Measurements from ENCODE around the gene CORO6.

Gene CORO6

DNA sequence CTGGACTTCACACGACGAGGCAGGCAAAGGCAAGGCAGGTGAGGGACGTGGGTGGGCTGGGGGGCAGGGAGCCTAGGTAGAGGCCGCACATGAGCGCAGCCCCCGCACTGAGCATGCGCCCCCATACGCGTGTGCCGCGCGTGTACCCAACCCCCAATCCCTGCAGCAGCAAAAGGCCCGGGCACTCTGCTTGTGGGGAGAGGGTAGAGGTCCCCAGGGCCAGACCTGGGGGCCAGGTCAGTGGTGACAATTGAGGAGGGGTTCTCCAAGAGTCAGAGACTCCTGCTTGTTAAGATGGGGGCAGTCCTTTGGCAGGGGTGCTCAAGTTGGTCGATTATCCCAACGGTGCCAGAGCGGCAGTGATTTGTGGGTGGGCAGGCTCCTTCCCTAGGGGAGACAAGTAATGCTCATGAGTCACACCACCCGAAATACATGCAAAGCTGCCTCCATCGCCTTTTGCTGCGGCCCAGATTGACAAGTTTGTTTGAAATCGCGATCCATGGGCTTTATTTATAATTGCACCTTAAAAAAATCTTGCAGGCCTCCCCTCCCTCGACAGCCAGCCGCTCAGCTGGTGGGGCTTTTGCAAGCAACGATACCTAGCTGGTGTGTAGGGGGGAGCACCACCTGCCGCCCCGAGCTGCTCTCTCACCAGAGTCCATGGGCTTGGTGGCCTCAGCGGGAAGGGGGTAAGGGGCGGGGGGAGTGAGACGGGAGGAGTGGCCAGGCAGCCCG is 32.1 kb downstream of the CORO6 start:
- DNase-seq, result peak; percentile 29 to 71

DNA sequence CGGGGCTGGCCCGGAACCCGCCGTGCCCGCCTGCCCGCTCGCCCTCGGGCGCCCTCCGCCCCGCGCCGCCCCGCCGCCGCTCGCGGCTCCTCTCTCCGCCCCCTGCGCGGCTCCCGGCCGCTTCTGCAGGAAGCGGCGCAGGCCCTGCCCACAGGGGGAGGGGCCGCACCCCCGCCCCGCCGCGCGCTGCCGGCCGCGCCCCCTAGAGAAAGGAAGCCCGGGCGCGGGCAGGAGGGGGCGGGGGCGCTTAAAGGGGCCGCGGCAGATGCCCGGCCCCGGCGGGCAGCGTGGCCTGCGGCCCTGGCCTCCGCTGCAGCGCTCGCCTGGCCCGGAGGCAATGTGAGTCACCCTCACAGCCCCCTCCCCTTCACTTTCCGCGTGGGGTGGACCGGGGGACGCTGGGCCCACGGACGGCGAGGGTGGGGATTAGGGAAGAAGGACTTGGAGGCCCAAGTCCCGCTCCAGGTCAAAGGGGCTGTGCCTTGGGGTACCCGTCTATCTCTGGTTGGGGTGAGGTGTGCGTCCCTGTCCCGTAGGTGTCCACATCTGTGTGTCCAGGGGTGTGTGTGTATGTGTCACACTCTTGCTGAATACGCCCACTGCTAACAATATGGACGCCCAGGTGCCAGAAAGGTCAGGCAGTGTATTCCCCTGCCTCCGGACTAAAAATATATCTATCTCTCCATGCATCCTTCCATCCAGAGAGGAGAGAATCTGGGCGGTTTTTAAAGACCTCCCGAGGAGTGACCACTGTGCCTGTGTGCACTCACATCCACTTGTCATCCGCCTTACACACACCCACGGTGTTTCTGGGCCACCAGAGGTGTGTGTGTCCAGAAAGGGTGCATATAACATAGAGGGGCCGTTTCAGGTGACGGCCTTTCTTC is 32.9 kb downstream of the CORO6 start, which contains the start of gene GIT1:
Gene GIT1 (minus strand): TSS at position 125 of the 887 bp plus-strand sequence. CDS start 270 bp downstream, outside the sequence.
- DNase-seq, result peak; percentile 88 to 93

- DNase-seq, result peak in 1 of 2 donors; percentile 45
These were observed 33.9 kb downstream of the CORO6 start for GRCh38 chr17:29588562-29589411.

GRCh38 chr17:29588017-29588561 is 34.6 kb downstream of the CORO6 start:
- no peak for DNase-seq

DNA sequence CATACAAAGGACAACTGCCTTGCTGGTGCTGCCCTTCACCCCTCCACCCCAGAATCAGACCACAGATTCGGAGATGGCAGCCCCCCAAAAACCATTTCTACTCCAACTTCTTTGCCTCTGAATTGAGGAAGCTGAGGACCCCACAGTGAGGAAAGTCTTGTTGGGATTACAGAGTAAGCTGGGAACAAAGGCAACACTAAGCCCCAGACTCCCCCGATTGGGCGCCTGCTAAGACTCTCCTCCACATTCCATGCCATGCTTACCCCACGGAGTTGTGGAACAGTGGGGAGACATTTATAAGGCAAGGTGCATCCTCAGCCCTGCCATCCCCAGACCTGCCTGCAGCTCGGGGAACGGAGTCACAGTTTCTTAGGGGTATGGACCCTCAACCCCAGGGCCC is 35.1 kb downstream of the CORO6 start:
- no peak for DNase-seq

DNA sequence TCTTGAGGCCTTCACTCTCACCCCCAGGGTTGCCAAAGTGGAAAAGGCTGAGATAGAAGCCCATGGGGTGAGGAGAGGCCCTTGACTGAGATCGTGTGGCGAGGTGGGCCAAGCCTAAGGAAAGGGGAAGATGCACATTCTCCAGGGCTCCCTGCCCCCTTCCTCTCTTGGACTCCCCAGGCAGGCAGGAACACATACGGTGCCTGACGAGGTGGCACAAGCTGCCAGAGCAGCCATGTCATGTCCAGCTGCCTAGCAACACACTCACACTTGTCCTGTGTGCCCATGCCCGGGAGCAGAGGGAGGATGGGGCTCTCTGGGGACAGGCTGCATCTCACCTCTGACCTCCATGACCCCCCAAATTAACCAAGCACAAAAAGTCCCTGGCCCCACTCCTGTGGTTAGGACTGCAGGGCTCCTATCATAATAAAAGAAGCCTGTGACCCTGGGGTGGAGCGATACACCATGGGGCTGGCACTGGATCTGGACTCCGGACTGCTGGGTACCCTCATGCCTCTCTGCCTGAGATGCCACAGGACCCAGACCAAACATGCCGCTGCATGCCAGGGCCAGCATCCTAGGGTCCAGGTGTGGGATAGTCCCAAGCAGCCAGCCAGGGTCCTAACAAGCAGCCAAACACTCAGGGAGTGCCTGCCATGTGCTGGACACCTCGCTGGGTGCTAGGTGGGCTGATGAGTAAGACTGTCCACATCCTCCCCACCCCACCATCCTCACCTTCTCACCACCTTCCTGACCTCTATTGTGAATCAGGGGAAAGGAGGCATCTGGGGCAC is 35.8 kb downstream of the CORO6 start:
- no peak for DNase-seq

DNA sequence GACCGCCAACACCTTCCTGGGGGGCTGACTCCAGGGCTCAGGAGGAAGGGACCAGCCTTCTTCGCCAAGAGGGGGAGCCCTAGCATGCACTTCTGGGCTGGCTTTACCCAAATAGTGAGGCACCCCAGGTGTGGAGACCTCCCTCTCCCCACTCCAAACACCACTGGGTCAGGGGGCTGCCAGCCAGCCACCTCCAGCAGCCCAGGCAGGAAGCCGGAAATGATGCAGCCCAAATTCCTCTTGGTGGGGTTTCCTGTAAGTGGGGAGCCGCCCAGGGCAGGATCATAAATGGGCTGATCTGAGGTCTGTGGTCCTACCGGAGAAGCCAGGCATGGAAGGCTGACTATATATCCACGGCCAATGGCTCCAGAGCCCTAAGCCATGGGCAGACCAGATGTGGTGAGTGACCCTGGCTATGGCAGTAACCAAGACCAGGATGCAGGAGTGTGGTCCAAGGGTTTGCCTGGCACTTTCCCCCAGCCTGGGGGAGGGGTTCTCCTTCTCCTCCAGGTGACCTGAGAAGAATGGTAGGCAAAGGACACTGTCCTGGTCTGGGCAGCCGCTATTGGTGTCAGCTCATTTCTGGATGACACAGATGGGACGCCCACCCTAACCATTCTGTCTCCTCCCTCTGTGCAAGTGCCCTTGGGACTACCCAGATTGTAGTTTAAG is 37.5 kb downstream of the CORO6 start:
- DNase-seq, result peak in 1 of 2 donors; percentile 19

DNA sequence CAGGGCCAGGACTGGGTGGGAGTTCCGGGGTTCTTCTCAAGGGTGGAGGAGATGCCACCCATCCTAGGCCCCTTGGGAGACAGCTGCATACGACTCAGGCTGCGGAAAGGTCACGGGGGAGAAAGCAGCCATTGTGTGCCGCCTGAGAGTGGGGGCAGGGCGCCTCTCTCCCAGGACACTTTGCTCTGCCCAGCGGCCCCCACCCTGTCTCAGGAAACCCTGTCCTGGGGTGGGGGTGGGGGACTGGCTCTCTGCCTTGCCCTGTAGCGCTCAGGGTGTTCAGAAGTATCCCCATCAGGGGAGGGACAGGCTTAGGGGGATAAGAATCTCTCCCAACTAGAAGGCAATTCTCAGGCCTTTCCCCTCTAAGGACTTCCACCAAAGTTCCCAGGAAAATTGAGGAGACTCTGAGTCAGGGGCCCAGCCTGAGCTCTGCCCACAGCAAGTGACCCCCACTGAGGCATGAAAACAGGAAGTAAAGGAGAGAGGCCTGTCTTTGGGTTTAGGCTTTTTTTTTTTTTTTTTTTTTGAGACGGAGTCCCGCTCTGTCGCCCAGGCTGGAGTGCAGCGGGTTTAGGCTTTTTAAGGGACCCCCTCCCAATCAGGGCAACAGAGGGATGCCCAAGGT is 38.1 kb downstream of the CORO6 start:
- DNase-seq, result no peak

GRCh38 chr17:29583324-29584248 is 39.1 kb downstream of the CORO6 start:
- no peak for DNase-seq

DNA sequence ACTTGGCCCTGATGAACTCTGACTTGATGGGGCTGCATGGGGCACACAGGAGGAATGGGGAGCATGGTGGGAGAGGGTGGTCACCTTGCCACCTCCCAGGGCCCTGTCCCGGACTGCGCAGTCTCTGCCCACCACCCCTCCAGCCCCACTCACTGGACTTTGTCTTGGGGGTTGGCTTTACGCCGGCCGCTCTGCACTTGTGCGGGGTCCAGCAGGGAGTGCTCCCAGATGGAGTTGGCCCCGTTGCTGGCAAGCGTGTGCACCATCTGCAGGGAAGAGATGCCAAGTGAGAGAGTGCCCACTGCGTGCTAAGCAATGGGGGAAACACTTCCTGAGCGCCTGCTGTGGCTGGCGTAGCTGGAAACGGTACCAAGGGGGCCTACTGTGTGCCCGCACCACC is 39.9 kb downstream of the CORO6 start:
- no peak for DNase-seq

DNA sequence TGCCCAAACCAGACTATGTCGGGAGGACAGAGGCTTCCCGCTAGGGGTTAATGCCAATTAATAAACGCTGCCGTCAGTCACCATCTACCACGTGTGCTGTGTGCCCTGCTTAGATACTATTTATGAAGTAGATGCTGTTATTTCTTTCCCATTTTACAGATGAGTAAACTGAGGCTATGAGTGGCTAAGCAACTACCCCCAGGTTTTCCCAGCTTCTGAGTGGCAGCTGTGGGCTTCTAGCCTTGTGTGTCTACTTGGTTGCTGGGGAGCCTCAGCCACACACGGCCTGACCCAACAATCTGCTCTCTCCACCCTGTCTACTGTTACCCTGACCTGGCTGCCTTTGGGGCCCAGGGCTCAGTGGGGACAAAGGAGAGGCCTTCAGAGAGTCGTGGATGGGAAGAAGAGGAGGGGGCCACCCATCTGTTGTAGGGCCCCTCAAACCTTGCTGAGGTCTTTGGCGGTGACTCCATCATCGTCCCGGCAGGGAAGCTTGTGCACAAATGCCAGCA is 40.4 kb downstream of the CORO6 start:
- no peak for DNase-seq

DNA sequence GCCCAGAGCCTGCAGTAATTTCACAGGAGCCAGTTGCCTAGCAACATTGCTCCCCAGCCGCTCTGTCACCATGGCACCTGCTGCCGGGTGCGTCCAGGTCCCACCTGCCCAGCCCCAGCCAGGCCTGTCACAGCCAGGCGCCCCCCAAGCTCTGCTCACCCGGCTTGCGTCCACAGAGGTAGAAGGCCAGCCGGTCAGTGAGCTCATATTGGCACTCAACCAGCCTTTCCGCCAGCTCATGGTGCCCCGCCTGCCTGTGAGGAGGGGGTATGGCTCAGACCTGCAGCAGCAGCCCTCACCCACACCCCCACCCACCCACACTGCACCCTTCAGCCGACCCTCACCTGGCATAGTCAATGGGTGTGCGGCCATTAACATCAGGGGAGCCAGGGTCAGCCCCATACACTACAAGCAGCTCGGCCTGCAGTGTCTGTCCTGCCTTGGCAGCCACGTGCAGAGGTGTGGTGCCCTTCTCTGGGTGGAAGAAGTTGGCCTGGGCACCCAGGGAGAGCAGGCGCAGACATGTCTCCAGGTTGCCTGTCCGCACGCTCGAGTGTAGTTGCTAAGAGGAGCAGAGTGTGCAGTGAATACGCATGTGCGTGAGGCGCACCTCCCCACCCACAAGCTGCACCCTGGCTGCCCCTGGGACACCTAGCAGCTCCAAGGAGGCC is 41.0 kb downstream of the CORO6 start:
- DNase-seq, result no peak

GRCh38 chr17:29579866-29580771 is 42.6 kb downstream of the CORO6 start:
- peak; percentile 83 to 87 for DNase-seq

DNA sequence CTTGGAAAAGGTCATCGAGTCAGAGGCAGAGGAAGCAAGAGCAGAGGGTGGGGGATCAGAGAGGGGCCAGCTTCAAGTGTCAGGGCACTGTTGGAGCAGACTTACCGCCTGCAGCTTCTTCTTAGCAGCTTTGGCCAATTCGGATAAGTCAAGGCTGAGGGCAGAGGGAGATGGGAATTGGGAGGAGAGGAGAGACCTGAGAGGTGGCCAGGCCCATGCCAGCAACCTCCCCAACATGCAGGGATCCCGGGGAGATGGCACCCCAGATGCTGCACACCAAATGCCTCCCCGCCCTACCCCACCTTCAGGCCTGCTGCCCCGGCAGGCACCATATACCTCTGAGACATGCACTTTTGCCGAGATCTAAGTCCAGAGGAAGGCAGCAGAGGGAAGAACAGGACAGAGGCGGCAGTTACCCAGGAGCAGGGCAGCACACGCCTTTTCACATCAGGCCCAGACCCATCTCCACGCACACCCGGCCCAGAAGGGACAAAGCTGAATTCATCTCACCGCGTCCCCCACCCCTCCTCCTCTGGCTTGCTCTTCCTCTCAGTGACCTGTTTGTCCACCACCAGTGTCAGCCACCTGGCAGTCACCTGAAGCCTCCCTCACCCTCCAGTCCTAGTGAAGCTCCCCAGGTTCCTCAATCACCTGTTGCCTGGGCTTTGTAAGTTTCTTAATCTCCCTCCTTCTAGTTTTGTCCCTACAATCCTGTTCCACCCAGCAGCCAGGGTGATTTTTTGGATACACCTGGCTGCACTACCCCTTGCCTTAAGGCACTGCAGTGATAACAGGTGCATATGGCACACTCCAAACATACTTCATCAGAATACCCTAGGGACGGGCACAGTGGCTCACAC is 43.9 kb downstream of the CORO6 start:
- DNase-seq, result no peak

DNA sequence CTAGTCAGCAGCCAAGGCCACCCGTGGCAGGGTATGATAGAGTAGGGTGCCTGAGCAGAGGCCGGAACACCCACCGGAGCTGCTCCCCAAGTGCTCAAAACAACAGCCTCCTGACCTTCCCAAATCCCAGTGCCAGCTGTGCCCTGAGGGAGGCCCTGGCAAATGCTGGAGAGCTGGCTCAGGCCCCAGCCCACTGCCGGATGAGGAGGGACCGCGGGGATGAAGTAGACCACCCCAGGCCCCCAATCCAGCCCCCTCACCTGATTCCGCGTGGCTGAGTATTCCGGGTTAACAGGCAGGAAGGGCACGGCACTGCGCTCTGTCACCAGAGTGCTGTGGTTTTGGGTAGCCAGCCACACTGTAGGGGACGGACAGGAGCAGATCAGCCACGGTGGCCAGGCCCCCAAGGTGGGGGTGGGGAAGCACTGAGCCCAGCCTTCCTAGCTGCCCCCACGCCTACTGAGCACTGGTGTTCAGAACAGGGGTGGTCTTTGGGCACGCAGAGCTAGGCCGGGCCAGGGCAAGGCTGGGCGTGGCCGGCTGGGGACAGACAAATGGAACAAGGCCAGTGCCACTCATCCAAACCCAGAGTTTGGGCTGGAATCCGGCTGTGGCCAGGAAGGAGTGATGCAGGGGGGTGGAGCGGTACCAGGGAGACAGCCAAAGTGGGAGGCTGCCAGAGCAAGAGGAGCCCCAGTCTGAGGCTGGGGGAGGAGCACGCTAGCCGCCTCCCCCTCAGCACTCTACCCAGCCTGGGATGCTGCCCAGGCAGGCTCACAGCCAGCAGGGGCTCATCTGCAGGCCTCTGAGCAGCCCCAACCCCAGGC is 45.1 kb downstream of the CORO6 start:
- no peak for DNase-seq

GRCh38 chr17:29577001-29577370 is 45.7 kb downstream of the CORO6 start:
- DNase-seq, result no peak

Measured in inflammatory macrophage (primary cell).